H1 (cell line): ENCODE data around the gene ABCD1. TPM values are rescaled to one million over a fixed set of nuclear protein-coding genes. Genes with fewer than 3 reads are reported as not detected.

Experiments used
- CTCF ChIA-PET: fragments of 300-600 bp; sonication (Branson Sonifier 250); formaldehyde crosslinking; loops from one replicate; lab custom pipeline; 2021; ENCODE audit not compliant: partially characterized antibody; lab: Charles Lee
- POLR2A ChIA-PET: fragments of 300-600 bp; sonication (Branson Sonifier 250); formaldehyde crosslinking; loops from one replicate; lab custom pipeline; 2021; ENCODE audit warnings: inconsistent platforms; ENCODE audit not compliant: partially characterized antibody; lab: Charles Lee
- DNase-seq, 2 experiments: peaks; one replicate each; pipeline versions ENCODE4 v3.0.0 to v3.0.0-alpha.2; 2010 to 2022; ENCODE audit warnings: low spot score in 2 of 2, low read depth in 1 of 2, mixed read lengths in 1 of 2
- FAIRE-seq: peaks from 2 replicates; lab custom pipeline; 2011; peaks lifted over from hg19 to GRCh38; lab: Jason Lieb, UNC
- H2AFZ ChIP-seq: 2 replicates; pipeline ENCODE4 v1.8.1; 2012; ENCODE audit warnings: low read length, inconsistent platforms
- H2AK5ac ChIP-seq: 2 replicates; pipeline ENCODE4 v1.6.1; 2013; ENCODE audit warnings: low read depth, low read length
- H2BK120ac ChIP-seq: replicated peaks from 2 replicates; pipeline ENCODE3; 2013; ENCODE audit warnings: low read depth, low read length, inconsistent platforms
- H2BK12ac ChIP-seq: 2 replicates; pipeline ENCODE4 v1.6.1; 2013; ENCODE audit warnings: low read depth, low read length
- H2BK15ac ChIP-seq: 2 replicates; pipeline ENCODE4 v1.6.1; 2013; ENCODE audit warnings: low read length
- H2BK20ac ChIP-seq: 2 replicates; pipeline ENCODE4 v1.6.1; 2013; ENCODE audit warnings: low read length
- H2BK5ac ChIP-seq: 2 replicates; pipeline ENCODE4 v1.6.1; 2013; ENCODE audit warnings: low read depth, low read length
- H3K14ac ChIP-seq: 2 replicates; pipeline ENCODE4 v1.6.1; 2013; ENCODE audit warnings: inconsistent platforms; ENCODE audit not compliant: insufficient read length
- H3K18ac ChIP-seq: 2 replicates; pipeline ENCODE4 v1.6.1; 2013; ENCODE audit warnings: low read length; ENCODE audit errors: extremely low read depth
- H3K23ac ChIP-seq: 2 replicates; pipeline ENCODE4 v1.6.1; 2013; ENCODE audit warnings: inconsistent platforms; ENCODE audit not compliant: insufficient read length
- H3K23me2 ChIP-seq: 2 replicates; pipeline ENCODE4 v1.6.1; 2013; ENCODE audit warnings: low read depth, low read length
- H3K27ac ChIP-seq: 2 replicates; pipeline ENCODE4 v1.6.1; 2011; ENCODE audit warnings: low read depth, low read length, inconsistent platforms
- H3K27me3 ChIP-seq, 4 experiments: replicated peaks in 1 of 4; 1 replicate in 1 of 4; 2 replicates in 3 of 4; pipeline versions ENCODE4 v1.6.1 to v1.8.1; 2011 to 2013; ENCODE audit warnings: low read length in 3 of 4, mild to moderate bottlenecking in 3 of 4, inconsistent platforms in 2 of 4, mixed read lengths in 2 of 4, moderate library complexity in 1 of 4; ENCODE audit not compliant: control insufficient read depth in 3 of 4, insufficient read depth in 3 of 4; ENCODE audit errors: extremely low read depth in 1 of 4
- H3K36me3 ChIP-seq, 4 experiments: 2 replicates each; pipeline versions ENCODE4 v1.6.1 to v1.8.1; 2011 to 2013; ENCODE audit warnings: mild to moderate bottlenecking in 4 of 4, low read length in 3 of 4, moderate library complexity in 2 of 4, control low read depth in 1 of 4, inconsistent platforms in 1 of 4; ENCODE audit not compliant: insufficient read depth in 4 of 4, control insufficient read depth in 2 of 4
- H3K4ac ChIP-seq: replicated peaks from 2 replicates; pipeline ENCODE3; 2013; ENCODE audit warnings: low read length, low read depth, mixed read lengths, inconsistent platforms; ENCODE audit not compliant: insufficient read length
- H3K4me1 ChIP-seq, 4 experiments: replicated peaks in 1 of 4; 1 replicate in 1 of 4; 2 replicates in 3 of 4; pipeline versions ENCODE4 v1.6.1 to v1.8.1; 2011 to 2013; ENCODE audit warnings: low read length in 3 of 4, inconsistent platforms in 2 of 4, mixed read lengths in 1 of 4; ENCODE audit not compliant: insufficient read depth in 4 of 4, control insufficient read depth in 3 of 4
- H3K4me2 ChIP-seq, 2 experiments: 2 replicates each; pipeline versions ENCODE4 v1.6.1 to v1.8.1; 2011 to 2013; ENCODE audit warnings: low read depth in 2 of 2, low read length in 2 of 2, control low read depth in 1 of 2, inconsistent platforms in 1 of 2, mild to moderate bottlenecking in 1 of 2; ENCODE audit not compliant: insufficient read depth in 1 of 2
- H3K4me3 ChIP-seq, 4 experiments: fragments of 200-600, 300-600 bp in 1 of 4; sonication (generic), shearing (Covaris generic), sonication (Bioruptor Twin) in 1 of 4; 2 replicates each; pipeline versions ENCODE4 v1.5.1 to v1.8.1; 2011 to 2016; ENCODE audit warnings: low read length in 4 of 4, low read depth in 3 of 4, control low read depth in 2 of 4, inconsistent platforms in 2 of 4, mild to moderate bottlenecking in 2 of 4, mixed read lengths in 1 of 4, moderate library complexity in 1 of 4; ENCODE audit not compliant: insufficient read depth in 2 of 4; ENCODE audit errors: extremely low read depth in 1 of 4
- H3K56ac ChIP-seq: replicated peaks from 2 replicates; pipeline ENCODE3; 2013; ENCODE audit warnings: low read depth, mild to moderate bottlenecking, mixed read lengths, low read length, inconsistent platforms; ENCODE audit not compliant: insufficient read length
- H3K79me1 ChIP-seq: 2 replicates; pipeline ENCODE4 v1.6.1; 2013; ENCODE audit warnings: low read depth, low read length, control low read depth
- H3K79me2 ChIP-seq, 2 experiments: 2 replicates each; pipeline versions ENCODE4 v1.6.1 to v1.8.1; 2012 to 2013; ENCODE audit warnings: low read length in 2 of 2, mild to moderate bottlenecking in 2 of 2, inconsistent platforms in 1 of 2; ENCODE audit not compliant: insufficient read depth in 2 of 2, control insufficient read depth in 1 of 2
- H3K9ac ChIP-seq, 4 experiments: replicated peaks in 1 of 4; 1 replicate in 1 of 4; 2 replicates in 3 of 4; pipeline versions ENCODE4 v1.6.1 to v1.8.1; 2011 to 2013; ENCODE audit warnings: low read depth in 3 of 4, low read length in 3 of 4, control low read depth in 2 of 4, mild to moderate bottlenecking in 2 of 4, moderate library complexity in 2 of 4, inconsistent platforms in 1 of 4; ENCODE audit errors: extremely low read depth in 1 of 4
- H3K9me3 ChIP-seq, 2 experiments: 2 replicates each; pipeline versions ENCODE4 v1.6.1 to v1.8.1; 2012 to 2013; ENCODE audit warnings: mild to moderate bottlenecking in 2 of 2, moderate library complexity in 2 of 2, control low read depth in 1 of 2, inconsistent platforms in 1 of 2, low read depth in 1 of 2, low read length in 1 of 2, mixed read lengths in 1 of 2; ENCODE audit not compliant: insufficient read depth in 2 of 2
- H4K20me1 ChIP-seq, 2 experiments: replicated peaks in 1 of 2; 2 replicates each; pipeline versions ENCODE3 to v1.8.1; 2011 to 2013; ENCODE audit warnings: inconsistent platforms in 2 of 2, low read length in 2 of 2, mild to moderate bottlenecking in 1 of 2; ENCODE audit not compliant: insufficient read depth in 2 of 2, control insufficient read depth in 1 of 2
- H4K5ac ChIP-seq: 2 replicates; pipeline ENCODE4 v1.6.1; 2013; ENCODE audit warnings: low read length, low read depth, mixed read lengths, inconsistent platforms; ENCODE audit not compliant: insufficient read length
- H4K8ac ChIP-seq: 2 replicates; pipeline ENCODE4 v1.8.0; 2013; ENCODE audit warnings: mild to moderate bottlenecking, moderate library complexity, low read length, inconsistent platforms; ENCODE audit not compliant: insufficient read depth; ENCODE audit errors: extremely low read depth
- H4K91ac ChIP-seq: replicated peaks from 2 replicates; pipeline ENCODE3; 2013; ENCODE audit warnings: low read length, mixed read lengths, inconsistent platforms; ENCODE audit not compliant: insufficient read length
- ZNF274 ChIP-seq: IDR thresholded peaks from 2 replicates; pipeline ENCODE4 v1.7.0; 2012; ENCODE audit warnings: low read length, borderline replicate concordance; ENCODE audit errors: extremely low read depth
- WGBS, 2 experiments: shearing (Covaris generic) in 1 of 2; methylation state at CpG; one replicate each; pipeline versions ENCODE4 v1.1.6 to v1.1.7; 2013 to 2015; ENCODE audit warnings: low lambda C conversion rate in 2 of 2, mixed read lengths in 2 of 2, inconsistent platforms in 1 of 2, low coverage in 1 of 2, missing lambda C conversion rate in 1 of 2; ENCODE audit not compliant: insufficient replicate concordance in 2 of 2, insufficient coverage in 1 of 2, insufficient read length in 1 of 2; ENCODE audit errors: extremely low coverage in 1 of 2, missing lambda C conversion rate in 1 of 2; 5-methylcytosine and 5-hydroxymethylcytosine counted together
- polyA plus RNA-seq, 7 experiments: library from polyadenylated mRNA; depleted of rRNA in 3 of 7; stranded (reverse) in 5 of 7; unstranded in 2 of 7; fragments of >200 nt in 5 of 7; fragments of 200-250 nt in 2 of 7; gene quantifications; 1 replicate in 5 of 7; 2 replicates in 1 of 7; 4 replicates in 1 of 7; pipeline versions ENCODE4 v1.2.1 to v1.2.3, GENCODE V29; 2011 to 2013; ENCODE audit warnings: missing spikeins in 2 of 7, mixed read lengths in 2 of 7
- total RNA-seq: library from RNA; stranded (reverse); fragmentation: NEBNext Ultra II Directional; extraction: Animal tissue kit (Norgen Biotek cat#: 25700); gene quantifications from 2 replicates; pipeline ENCODE4 v1.2.1, GENCODE V29; 2021

The ABCD1 gene
- total and polyA plus RNA-seq, 2 of the 8 experiments (the other 6 are each of a cell fraction or from before 2014, with no cell fraction given): 3.1 to 6.6 TPM

DNA sequence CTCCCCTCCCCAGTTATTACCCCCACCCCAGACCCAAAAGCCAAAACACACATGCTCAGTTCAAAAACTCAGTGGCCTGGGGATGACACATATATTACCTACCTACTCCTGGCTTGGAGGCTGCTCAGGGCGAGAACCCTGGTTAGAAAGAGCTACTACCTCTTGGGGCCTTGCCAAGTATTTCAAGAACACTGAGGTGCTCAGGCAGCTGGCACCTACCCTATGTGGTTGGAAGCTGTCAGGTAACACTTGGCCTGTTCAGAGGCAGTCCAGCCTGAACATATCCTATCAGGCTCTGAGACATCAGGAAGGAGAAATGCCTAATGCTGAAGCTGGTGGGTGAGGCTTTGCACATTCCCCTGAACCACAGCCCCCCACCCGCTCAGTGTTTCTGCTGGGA, 5.4 kb upstream of the ABCD1 start:
- Histone ChIP-seq H3K27ac (no peak overlapping the region), H3K56ac (no peak overlapping the region), H3K79me1 (peaks cover 3% of the 10 kb centered on the region; the same call in 1 of the 2 replicates), H2BK120ac (no peak overlapping the region), H2BK12ac (no peak overlapping the region), H3K36me3 (peaks cover 6 to 46% (median 32%) of the 10 kb centered on the region in 4 experiments), H3K9ac (no peak overlapping the region), H3K4me3 (no peak overlapping the region), H3K23me2 (peaks cover 5% of the 10 kb centered on the region; the same call in 1 of the 2 replicates), H3K4me1 (peaks cover 0 to 9% (median 4%) of the 10 kb centered on the region in 4 experiments; a peak in 5 of 7 replicates), H2BK20ac (no peak overlapping the region), H3K18ac (no peak overlapping the region), H4K20me1 (peaks cover 4 to 14% of the 10 kb centered on the region in 2 experiments), H2BK5ac (no peak overlapping the region), H3K27me3 (no peaks in the 10 kb centered on the region), H2AFZ (no peak overlapping the region), H4K8ac (no peak overlapping the region), H2BK15ac (no peak overlapping the region), H3K14ac (no peak overlapping the region), H3K4me2 (no peak overlapping the region), H3K23ac (no peak overlapping the region), H3K9me3 (no peaks in the 10 kb centered on the region), H3K79me2 (peaks cover 0 to 20% of the 10 kb centered on the region in 2 experiments; a peak in 2 of 4 replicates), H3K4ac (no peak overlapping the region), H2AK5ac (no peak overlapping the region), H4K5ac (no peak overlapping the region), H4K91ac (no peak overlapping the region)
- WGBS, 2 experiments: 73% methylated on average over 2 of the region's 2 CpGs; no CpG with 5 or more reads in 1 of the 2 experiments
- FAIRE-seq (no peak), DNase-seq (no peak)
- ChIA-PET CTCF (interaction anchor here (1.0 to 2.5 kb wide), 2 partner anchors 9 to 11 kb away, joined by 3 to 9 read pairs; no protein-coding TSS in a partner anchor), POLR2A (interaction anchor here (0.7 to 1.5 kb wide), 4 partner anchors 15 to 50 kb away, joined by 3 to 5 read pairs (median 3); no protein-coding TSS in a partner anchor)
- no peak for TF ChIP-seq ZNF274
